ENCODE measurements around the gene UBE3D. TPM values are rescaled to one million over a fixed set of nuclear protein-coding genes. Genes with fewer than 3 reads are reported as not detected.

Gene UBE3D
- total RNA-seq, 1 experiment from 2014 or later, result 14.0 TPM

DNA sequence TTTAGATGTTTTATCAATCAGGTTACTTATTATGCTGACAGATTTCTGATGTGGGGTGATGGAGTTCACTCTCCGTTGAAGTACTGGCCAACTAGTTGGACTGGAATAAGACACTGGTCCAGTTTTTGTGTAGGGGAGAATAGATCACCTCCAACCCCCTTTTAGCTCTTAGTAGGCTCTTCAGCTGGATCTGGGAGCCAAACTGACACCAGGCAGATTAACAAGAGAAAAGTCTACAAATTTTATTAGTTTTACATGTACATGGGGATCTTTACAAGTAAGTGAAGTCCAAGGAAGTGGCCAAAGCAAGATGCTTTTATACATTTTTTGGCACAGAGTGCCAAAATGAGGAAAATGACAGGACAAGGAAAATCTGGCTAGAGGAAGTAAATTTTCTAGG is 107.1 kb downstream of the UBE3D start (continued):
- TF ChIP-seq, protein P1, sequence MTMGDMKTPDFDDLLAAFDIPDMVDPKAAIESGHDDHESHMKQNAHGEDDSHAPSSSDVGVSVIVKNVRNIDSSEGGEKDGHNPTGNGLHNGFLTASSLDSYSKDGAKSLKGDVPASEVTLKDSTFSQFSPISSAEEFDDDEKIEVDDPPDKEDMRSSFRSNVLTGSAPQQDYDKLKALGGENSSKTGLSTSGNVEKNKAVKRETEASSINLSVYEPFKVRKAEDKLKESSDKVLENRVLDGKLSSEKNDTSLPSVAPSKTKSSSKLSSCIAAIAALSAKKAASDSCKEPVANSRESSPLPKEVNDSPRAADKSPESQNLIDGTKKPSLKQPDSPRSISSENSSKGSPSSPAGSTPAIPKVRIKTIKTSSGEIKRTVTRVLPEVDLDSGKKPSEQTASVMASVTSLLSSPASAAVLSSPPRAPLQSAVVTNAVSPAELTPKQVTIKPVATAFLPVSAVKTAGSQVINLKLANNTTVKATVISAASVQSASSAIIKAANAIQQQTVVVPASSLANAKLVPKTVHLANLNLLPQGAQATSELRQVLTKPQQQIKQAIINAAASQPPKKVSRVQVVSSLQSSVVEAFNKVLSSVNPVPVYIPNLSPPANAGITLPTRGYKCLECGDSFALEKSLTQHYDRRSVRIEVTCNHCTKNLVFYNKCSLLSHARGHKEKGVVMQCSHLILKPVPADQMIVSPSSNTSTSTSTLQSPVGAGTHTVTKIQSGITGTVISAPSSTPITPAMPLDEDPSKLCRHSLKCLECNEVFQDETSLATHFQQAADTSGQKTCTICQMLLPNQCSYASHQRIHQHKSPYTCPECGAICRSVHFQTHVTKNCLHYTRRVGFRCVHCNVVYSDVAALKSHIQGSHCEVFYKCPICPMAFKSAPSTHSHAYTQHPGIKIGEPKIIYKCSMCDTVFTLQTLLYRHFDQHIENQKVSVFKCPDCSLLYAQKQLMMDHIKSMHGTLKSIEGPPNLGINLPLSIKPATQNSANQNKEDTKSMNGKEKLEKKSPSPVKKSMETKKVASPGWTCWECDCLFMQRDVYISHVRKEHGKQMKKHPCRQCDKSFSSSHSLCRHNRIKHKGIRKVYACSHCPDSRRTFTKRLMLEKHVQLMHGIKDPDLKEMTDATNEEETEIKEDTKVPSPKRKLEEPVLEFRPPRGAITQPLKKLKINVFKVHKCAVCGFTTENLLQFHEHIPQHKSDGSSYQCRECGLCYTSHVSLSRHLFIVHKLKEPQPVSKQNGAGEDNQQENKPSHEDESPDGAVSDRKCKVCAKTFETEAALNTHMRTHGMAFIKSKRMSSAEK (CRISPR knock-in tag; IDR thresholded peaks at IDR 0.05; ENCODE audit: borderline replicate concordance), result no peak
- TF ChIP-seq ZNF671 (CRISPR knock-in tag; IDR thresholded peaks at IDR 0.05), result no peak

DNA sequence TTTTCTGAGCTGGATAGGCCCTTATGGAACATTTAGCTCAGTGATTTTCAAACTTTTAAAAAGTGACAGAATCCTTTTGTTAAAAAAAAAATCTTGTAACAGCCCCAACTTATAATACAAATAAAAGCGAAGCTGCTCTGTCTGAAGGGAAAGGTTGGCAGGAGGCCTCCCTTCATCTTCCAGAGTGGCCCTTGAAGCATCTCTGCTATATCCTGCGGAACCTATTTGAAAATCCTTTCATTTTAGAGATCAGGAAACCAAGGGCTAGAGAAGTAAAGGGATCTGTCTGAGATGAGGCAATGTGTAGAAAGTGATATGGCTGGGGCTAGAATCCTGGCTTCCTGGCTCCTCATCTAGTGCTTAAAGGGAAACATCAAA is 107.8 kb downstream of the UBE3D start:
- TF ChIP-seq ZNF671 (CRISPR knock-in tag; IDR thresholded peaks at IDR 0.05) (no peak), CREM (CRISPR knock-in tag; IDR thresholded peaks at IDR 0.05) (no peak), ZNF263 (CRISPR knock-in tag; IDR thresholded peaks at IDR 0.05; ENCODE audit: low read depth) (no peak), NR2C2 (CRISPR knock-in tag; IDR thresholded peaks at IDR 0.05) (no peak), SMAD4 (CRISPR knock-in tag; IDR thresholded peaks at IDR 0.05) (no peak), RELA (CRISPR knock-in tag; IDR thresholded peaks at IDR 0.05; ENCODE audit: borderline replicate concordance) (no peak), JUN (CRISPR knock-in tag; IDR thresholded peaks at IDR 0.05) (no peak), CBFB (CRISPR knock-in tag; IDR thresholded peaks at IDR 0.05; ENCODE audit: low read depth) (no peak), ZNF416 (CRISPR knock-in tag; IDR thresholded peaks at IDR 0.05) (no peak), SP1 (CRISPR knock-in tag; conservative IDR thresholded peaks at IDR 0.05) (no peak), MXD4 (CRISPR knock-in tag; IDR thresholded peaks at IDR 0.05; ENCODE audit: borderline replicate concordance) (no peak), TEAD1 (CRISPR knock-in tag; IDR thresholded peaks at IDR 0.05) (no peak), PRRX2 (CRISPR knock-in tag; IDR thresholded peaks at IDR 0.05) (no peak), KAT7 (CRISPR knock-in tag; IDR thresholded peaks at IDR 0.05; ENCODE audit: borderline replicate concordance) (no peak), TP53 (CRISPR knock-in tag; IDR thresholded peaks at IDR 0.05) (no peak)
- TF ChIP-seq, protein P2, sequence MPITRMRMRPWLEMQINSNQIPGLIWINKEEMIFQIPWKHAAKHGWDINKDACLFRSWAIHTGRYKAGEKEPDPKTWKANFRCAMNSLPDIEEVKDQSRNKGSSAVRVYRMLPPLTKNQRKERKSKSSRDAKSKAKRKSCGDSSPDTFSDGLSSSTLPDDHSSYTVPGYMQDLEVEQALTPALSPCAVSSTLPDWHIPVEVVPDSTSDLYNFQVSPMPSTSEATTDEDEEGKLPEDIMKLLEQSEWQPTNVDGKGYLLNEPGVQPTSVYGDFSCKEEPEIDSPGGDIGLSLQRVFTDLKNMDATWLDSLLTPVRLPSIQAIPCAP (CRISPR knock-in tag; IDR thresholded peaks at IDR 0.05), result no peak
- TF ChIP-seq, protein P3, sequence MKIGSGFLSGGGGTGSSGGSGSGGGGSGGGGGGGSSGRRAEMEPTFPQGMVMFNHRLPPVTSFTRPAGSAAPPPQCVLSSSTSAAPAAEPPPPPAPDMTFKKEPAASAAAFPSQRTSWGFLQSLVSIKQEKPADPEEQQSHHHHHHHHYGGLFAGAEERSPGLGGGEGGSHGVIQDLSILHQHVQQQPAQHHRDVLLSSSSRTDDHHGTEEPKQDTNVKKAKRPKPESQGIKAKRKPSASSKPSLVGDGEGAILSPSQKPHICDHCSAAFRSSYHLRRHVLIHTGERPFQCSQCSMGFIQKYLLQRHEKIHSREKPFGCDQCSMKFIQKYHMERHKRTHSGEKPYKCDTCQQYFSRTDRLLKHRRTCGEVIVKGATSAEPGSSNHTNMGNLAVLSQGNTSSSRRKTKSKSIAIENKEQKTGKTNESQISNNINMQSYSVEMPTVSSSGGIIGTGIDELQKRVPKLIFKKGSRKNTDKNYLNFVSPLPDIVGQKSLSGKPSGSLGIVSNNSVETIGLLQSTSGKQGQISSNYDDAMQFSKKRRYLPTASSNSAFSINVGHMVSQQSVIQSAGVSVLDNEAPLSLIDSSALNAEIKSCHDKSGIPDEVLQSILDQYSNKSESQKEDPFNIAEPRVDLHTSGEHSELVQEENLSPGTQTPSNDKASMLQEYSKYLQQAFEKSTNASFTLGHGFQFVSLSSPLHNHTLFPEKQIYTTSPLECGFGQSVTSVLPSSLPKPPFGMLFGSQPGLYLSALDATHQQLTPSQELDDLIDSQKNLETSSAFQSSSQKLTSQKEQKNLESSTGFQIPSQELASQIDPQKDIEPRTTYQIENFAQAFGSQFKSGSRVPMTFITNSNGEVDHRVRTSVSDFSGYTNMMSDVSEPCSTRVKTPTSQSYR (CRISPR knock-in tag; IDR thresholded peaks at IDR 0.05), result no peak
- TF ChIP-seq, protein P4, sequence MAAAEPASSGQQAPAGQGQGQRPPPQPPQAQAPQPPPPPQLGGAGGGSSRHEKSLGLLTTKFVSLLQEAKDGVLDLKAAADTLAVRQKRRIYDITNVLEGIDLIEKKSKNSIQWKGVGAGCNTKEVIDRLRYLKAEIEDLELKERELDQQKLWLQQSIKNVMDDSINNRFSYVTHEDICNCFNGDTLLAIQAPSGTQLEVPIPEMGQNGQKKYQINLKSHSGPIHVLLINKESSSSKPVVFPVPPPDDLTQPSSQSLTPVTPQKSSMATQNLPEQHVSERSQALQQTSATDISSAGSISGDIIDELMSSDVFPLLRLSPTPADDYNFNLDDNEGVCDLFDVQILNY (CRISPR knock-in tag; IDR thresholded peaks at IDR 0.05), result no peak
- TF ChIP-seq, protein P5, sequence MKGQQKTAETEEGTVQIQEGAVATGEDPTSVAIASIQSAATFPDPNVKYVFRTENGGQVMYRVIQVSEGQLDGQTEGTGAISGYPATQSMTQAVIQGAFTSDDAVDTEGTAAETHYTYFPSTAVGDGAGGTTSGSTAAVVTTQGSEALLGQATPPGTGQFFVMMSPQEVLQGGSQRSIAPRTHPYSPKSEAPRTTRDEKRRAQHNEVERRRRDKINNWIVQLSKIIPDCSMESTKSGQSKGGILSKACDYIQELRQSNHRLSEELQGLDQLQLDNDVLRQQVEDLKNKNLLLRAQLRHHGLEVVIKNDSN (CRISPR knock-in tag; IDR thresholded peaks at IDR 0.05), result no peak
- TF ChIP-seq, protein P6, sequence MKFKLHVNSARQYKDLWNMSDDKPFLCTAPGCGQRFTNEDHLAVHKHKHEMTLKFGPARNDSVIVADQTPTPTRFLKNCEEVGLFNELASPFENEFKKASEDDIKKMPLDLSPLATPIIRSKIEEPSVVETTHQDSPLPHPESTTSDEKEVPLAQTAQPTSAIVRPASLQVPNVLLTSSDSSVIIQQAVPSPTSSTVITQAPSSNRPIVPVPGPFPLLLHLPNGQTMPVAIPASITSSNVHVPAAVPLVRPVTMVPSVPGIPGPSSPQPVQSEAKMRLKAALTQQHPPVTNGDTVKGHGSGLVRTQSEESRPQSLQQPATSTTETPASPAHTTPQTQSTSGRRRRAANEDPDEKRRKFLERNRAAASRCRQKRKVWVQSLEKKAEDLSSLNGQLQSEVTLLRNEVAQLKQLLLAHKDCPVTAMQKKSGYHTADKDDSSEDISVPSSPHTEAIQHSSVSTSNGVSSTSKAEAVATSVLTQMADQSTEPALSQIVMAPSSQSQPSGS (CRISPR knock-in tag; IDR thresholded peaks at IDR 0.05; ENCODE audit: borderline replicate concordance, low read depth), result no peak
- CTCF ChIA-PET, result no interaction called here

More for the DNA sequence above, 107.8 kb downstream of the UBE3D start:
- no peaks in the 10 kb centered on the region for H3K27me3 Mint-ChIP-seq (ENCODE audit: low read depth)
- no peak for ATAC-seq
- peaks cover 16% of the 10 kb centered on the region for H3K36me3 Mint-ChIP-seq
- H3K9me3 Mint-ChIP-seq, result no peaks in the 10 kb centered on the region
- POLR2A ChIA-PET, result no interaction called here
- DNase-seq (ENCODE audit: low spot score), result no peak
- H3K27ac Mint-ChIP-seq, result no peak overlapping the region
- H3K4me1 Mint-ChIP-seq, result peaks cover 29% of the 10 kb centered on the region
- no peak overlapping the region for H3K4me3 Mint-ChIP-seq
